Adipose tissue (tissue), 3 donors: ENCODE measurements around the gene THBS4. TPM values are rescaled to one million over a fixed set of nuclear protein-coding genes. Genes with fewer than 3 reads are reported as not detected.

ENCODE experiments used
- H3K27ac ChIP-seq: one replicate; pipeline ENCODE4 v1.5.1; 2013; ENCODE audit warnings: low read depth, low read length
- WGBS, 3 donors: extraction: QIAGEN DNeasy Blood & Tissue Kit; methylation state at CpG; one replicate each; pipeline ENCODE4 v1.1.7; 2013; 5-methylcytosine and 5-hydroxymethylcytosine counted together
- polyA plus RNA-seq, 3 donors: library from polyadenylated mRNA; stranded (reverse); fragments of 200-250 nt; gene quantifications; one replicate each; pipeline ENCODE4 v1.2.3, GENCODE V29; 2013
- donor health status: healthy with polysubstance abuse.
- donor health status: Bipolar disorder and iron deficiency.
- donor health status: healthy.

The THBS4 gene
- 10 to 100 TPM in 2 of 3 donors, 1 to 10 TPM in 1; 5.3 to 35.2 (median 25.1) TPM for polyA plus RNA-seq

- 4 to 5% (median 5%) methylated on average over 69 to 76 of the region's 76 CpGs for WGBS, 3 donors
- no peak within 1 kb of the TSS for H3K27ac ChIP-seq
Observed at GRCh38 chr5:80034962-80035821, at the start of gene THBS4. Gene THBS4, plus strand, starts transcription at chr5:80035348. Its CDS starts 190 bp downstream, at chr5:80035538.

GRCh38 chr5:79986260-79986659 is 48.9 kb upstream of the THBS4 start:
- H3K27ac ChIP-seq = no peak overlapping the region

- 68% methylated on average over 6 of the region's 6 CpGs for WGBS, 3 donors
- H3K27ac ChIP-seq = no peak overlapping the region
Observed at GRCh38 chr5:79990205-79990597, 44.9 kb upstream of the THBS4 start.

- H3K27ac ChIP-seq = no peak within 1 kb of the TSS
- WGBS, 3 donors = 2 to 4% (median 2%) methylated on average over 41 to 50 of the region's 50 CpGs
Observed at GRCh38 chr5:79990598-79991507, 44.3 kb upstream of the THBS4 start, which contains the start of gene MTX3. Gene MTX3, minus strand, starts transcription at chr5:79991262. Its CDS starts 24 bp downstream, at chr5:79991238.

GRCh38 chr5:79992891-79993657 is 42.1 kb upstream of the THBS4 start:
- no peak overlapping the region for H3K27ac ChIP-seq
- 81 to 88% (median 83%) methylated on average over 2 of the region's 2 CpGs for WGBS, 3 donors

- no peak overlapping the region for H3K27ac ChIP-seq
- WGBS, 3 donors = 92 to 99% (median 94%) methylated on average over 1 of the region's 1 CpG
Observed at GRCh38 chr5:79999722-80000121, 35.4 kb upstream of the THBS4 start.

- no peak overlapping the region for H3K27ac ChIP-seq
- 88 to 100% (median 91%) methylated on average over 1 of the region's 1 CpG for WGBS, 3 donors
Observed at GRCh38 chr5:80002677-80003076, 32.5 kb upstream of the THBS4 start.

GRCh38 chr5:80008995-80009765 is 26.0 kb upstream of the THBS4 start:
- no peak overlapping the region for H3K27ac ChIP-seq
- WGBS, 3 donors = 61 to 70% (median 66%) methylated on average over 4 of the region's 4 CpGs

- WGBS, 3 donors = 54 to 76% (median 69%) methylated on average over 5 of the region's 5 CpGs
- H3K27ac ChIP-seq = no peak overlapping the region
Observed at GRCh38 chr5:80010754-80011392, 24.3 kb upstream of the THBS4 start.

- whole genome bisulfite sequencing, 3 donors = 79 to 90% (median 89%) methylated on average over 2 of the region's 2 CpGs
Observed at GRCh38 chr5:80025069-80025468, 10.1 kb upstream of the THBS4 start.

GRCh38 chr5:80026841-80027240 is 8.3 kb upstream of the THBS4 start:
- H3K27ac ChIP-seq = no peak overlapping the region

More at GRCh38 chr5:80025069-80025468, 10.1 kb upstream of the THBS4 start:
- no peak overlapping the region for H3K27ac ChIP-seq

GRCh38 chr5:80031109-80031508 is 4.0 kb upstream of the THBS4 start:
- H3K27ac ChIP-seq = no peak overlapping the region
- WGBS, 3 donors = 52 to 65% (median 59%) methylated on average over 1 of the region's 1 CpG

- no peak overlapping the region for H3K27ac ChIP-seq
Observed at GRCh38 chr5:80033513-80033912, 1.6 kb upstream of the THBS4 start.

- 33 to 35% (median 34%) methylated on average over 8 of the region's 8 CpGs for WGBS, 3 donors
- H3K27ac ChIP-seq = no peak overlapping the region
Observed at GRCh38 chr5:80034559-80034958, 589 bp upstream of the THBS4 start.

GRCh38 chr5:80035839-80036238 is 691 bp downstream of the THBS4 start:
- WGBS, 3 donors = 65 to 78% (median 72%) methylated on average over 7 of the region's 7 CpGs
- no peak overlapping the region for H3K27ac ChIP-seq

GRCh38 chr5:80036615-80037014 is 1.5 kb downstream of the THBS4 start:
- H3K27ac ChIP-seq = no peak overlapping the region
- WGBS, 3 donors = 74 to 86% (median 82%) methylated on average over 5 of the region's 5 CpGs

- H3K27ac ChIP-seq = no peak overlapping the region
- 69 to 80% (median 79%) methylated on average over 5 of the region's 5 CpGs for WGBS, 3 donors
Observed at GRCh38 chr5:80037366-80037765, 2.2 kb downstream of the THBS4 start.
